ENCODE results near the gene PLXDC2. TPM values are rescaled to one million over a fixed set of nuclear protein-coding genes. Genes with fewer than 3 reads are reported as not detected.

Gene PLXDC2
- total and polyA plus RNA-seq, 2 donors from 2014 or later: 11.9 to 42.1 TPM

DNA sequence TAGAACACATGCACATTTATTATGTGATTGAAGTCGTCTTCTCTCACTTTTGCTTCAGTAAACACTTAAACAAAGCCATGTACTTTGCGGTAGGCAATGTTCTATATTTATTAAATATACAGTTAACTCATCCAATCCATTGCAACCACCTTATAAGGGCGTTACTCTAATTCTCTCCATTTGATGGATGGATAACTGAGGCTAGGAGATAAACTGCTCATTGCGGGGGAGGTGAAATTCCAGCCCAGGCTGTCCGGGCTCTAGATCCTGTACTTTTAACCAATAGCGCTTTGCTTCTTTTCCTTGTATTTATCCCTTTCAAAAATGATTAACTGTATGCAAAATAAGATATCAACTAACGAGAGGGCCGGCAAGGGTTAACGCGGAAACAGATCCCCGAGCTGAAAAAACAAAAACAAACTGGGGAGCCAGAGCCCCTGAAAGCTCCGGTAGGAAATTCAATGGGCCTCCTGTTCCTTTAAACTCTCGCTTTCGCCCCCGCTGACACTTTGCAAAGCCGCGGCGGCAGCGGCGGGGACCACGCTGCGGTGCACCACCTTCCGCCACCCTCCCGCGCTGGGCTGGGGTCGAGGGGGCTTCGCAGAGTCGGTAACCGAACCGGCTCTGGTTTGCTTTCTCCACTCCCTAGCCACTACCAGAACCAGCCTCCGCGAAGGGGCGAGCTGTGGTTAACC, 1.0 kb upstream of the PLXDC2 start:
- TF ChIP-seq, protein P1, sequence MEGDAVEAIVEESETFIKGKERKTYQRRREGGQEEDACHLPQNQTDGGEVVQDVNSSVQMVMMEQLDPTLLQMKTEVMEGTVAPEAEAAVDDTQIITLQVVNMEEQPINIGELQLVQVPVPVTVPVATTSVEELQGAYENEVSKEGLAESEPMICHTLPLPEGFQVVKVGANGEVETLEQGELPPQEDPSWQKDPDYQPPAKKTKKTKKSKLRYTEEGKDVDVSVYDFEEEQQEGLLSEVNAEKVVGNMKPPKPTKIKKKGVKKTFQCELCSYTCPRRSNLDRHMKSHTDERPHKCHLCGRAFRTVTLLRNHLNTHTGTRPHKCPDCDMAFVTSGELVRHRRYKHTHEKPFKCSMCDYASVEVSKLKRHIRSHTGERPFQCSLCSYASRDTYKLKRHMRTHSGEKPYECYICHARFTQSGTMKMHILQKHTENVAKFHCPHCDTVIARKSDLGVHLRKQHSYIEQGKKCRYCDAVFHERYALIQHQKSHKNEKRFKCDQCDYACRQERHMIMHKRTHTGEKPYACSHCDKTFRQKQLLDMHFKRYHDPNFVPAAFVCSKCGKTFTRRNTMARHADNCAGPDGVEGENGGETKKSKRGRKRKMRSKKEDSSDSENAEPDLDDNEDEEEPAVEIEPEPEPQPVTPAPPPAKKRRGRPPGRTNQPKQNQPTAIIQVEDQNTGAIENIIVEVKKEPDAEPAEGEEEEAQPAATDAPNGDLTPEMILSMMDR (IDR thresholded peaks at IDR 0.05; ENCODE audit: borderline replicate concordance, extremely low read depth, insufficient read depth): no peak
- Histone ChIP-seq H3K4me1 (ENCODE audit: control insufficient read depth in 2 of 3, insufficient read depth in 2 of 3, low read depth in 1 of 3, low read length in 3 of 3) (peaks cover 0 to 2% (median 0%) of the 10 kb centered on the region in 3 donors), H3K9ac (ENCODE audit: low read length in 3 of 3) (peak overlapping the region; percentile 35 to 73 (median 48)), H3K9me3 (ENCODE audit: control insufficient read depth in 2 of 3, insufficient read depth in 1 of 3, low read length in 3 of 3) (no peaks in the 10 kb centered on the region), H3K27me3 (ENCODE audit: control insufficient read depth, insufficient read depth, low read length) (no peaks in the 10 kb centered on the region), H3K4me3 (ENCODE audit: low read length in 3 of 3) (peak overlapping the region; percentile 94 to 98 (median 96)), H3K36me3 (ENCODE audit: control insufficient read depth in 2 of 3, insufficient read depth in 3 of 3, low read length in 3 of 3) (no peaks in the 10 kb centered on the region), H3K27ac (ENCODE audit: low read depth in 2 of 2, low read length in 2 of 2) (peak overlapping the region; percentile 87 to 90)
- DNase-seq: peak in 4 of 5 donors; percentile 82 to 87 (median 84)
- intact Hi-C loops (cut with DNase I): no loop called here
- no peak for FAIRE-seq

DNA sequence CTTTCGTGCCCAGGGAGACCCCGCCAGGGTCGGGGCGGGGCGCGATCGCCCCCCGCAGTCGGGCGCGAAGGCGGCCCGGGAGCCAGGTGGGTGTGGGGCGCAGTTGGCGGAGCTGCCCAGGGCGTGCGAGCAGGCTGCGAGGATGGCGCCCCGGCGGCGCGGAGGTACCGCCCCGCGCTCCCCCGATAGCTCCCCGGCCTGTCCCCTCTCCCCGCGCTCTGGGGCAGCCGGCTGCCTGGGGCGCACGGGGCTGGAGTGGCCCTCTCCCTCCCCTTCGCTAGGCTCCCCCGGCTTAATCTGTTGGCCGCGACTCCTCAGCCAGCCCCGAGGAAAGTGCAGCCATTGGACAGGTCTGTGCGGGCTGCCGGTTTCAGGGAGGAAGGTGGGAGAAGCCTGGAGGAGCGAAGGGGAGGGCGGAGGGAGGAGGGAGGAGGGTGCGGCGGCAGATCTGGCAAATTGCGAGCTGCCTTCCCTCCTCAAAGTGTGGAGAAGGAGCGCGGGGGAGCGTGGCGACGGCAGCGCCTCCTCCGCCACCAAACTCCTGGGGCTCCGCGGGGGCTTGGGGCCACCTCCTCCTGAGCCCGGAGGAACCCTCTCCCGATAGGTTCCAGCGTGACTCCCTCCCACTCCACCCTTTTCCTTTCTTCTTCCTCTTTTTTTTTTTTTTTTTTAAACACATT, 361 bp upstream of the PLXDC2 start:
- Histone ChIP-seq H3K27me3 (ENCODE audit: control insufficient read depth, insufficient read depth, low read length) (no peaks in the 10 kb centered on the region), H3K27ac (ENCODE audit: low read depth in 2 of 2, low read length in 2 of 2) (peak overlapping the region; percentile 87 to 90), H3K36me3 (ENCODE audit: control insufficient read depth in 2 of 3, insufficient read depth in 3 of 3, low read length in 3 of 3) (no peaks in the 10 kb centered on the region), H3K4me1 (ENCODE audit: control insufficient read depth in 2 of 3, insufficient read depth in 2 of 3, low read depth in 1 of 3, low read length in 3 of 3) (peaks cover 0 to 2% (median 0%) of the 10 kb centered on the region in 3 donors), H3K9me3 (ENCODE audit: control insufficient read depth in 2 of 3, insufficient read depth in 1 of 3, low read length in 3 of 3) (no peaks in the 10 kb centered on the region), H3K9ac (ENCODE audit: low read length in 3 of 3) (peak overlapping the region; percentile 71 to 93 (median 73)), H3K4me3 (ENCODE audit: low read length in 3 of 3) (peak overlapping the region; percentile 94 to 98 (median 96))
- intact Hi-C loops (cut with DNase I): no loop called here
- DNase-seq: peak; percentile 93 to 96 (median 95)
- no peak for FAIRE-seq
- TF ChIP-seq, protein P1 (IDR thresholded peaks at IDR 0.05; ENCODE audit: borderline replicate concordance, extremely low read depth, insufficient read depth): no peak

DNA sequence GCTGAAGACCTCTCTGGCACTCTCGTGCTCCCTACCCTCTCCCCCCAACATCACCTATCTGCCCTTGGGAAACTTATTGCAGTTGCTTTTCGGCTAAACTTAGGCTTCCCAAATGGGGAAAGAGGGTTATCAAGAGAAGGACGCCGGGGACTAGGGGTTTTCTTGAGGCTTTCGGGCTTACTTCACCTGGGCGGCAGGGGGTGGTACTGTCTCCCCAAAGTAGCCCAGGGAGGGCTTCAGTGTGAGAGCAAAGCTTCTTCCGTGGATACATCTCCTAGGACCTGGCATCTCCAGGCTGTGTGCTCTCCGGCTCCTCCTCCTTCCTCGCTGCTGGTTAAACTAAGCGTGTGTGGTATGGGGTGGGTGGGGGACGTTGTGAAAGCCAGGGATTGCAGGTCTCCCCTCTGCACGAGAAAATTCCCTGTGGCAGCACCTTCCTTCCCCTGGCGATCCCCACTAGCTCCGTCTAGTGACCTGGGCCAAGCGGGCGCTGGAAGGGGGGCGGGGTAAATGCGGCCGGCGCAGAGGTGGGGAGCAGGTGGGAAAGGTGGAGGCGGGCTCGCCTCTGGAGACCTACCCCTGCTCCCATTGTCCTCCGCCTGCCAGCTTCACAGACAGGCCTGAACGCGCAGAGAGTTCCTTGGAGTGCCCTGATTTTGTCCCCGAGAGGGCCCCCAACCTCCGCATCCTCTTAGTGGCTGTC, 1.1 kb downstream of the PLXDC2 start:
- TF ChIP-seq, protein P1 (IDR thresholded peaks at IDR 0.05; ENCODE audit: borderline replicate concordance, extremely low read depth, insufficient read depth): no peak
- Histone ChIP-seq H3K27ac (ENCODE audit: low read depth in 2 of 2, low read length in 2 of 2) (peak overlapping the region; percentile 87 to 90), H3K4me1 (ENCODE audit: control insufficient read depth in 2 of 3, insufficient read depth in 2 of 3, low read depth in 1 of 3, low read length in 3 of 3) (peaks cover 0 to 2% (median 0%) of the 10 kb centered on the region in 3 donors), H3K27me3 (ENCODE audit: control insufficient read depth, insufficient read depth, low read length) (no peaks in the 10 kb centered on the region), H3K9ac (ENCODE audit: low read length in 3 of 3) (peak overlapping the region; percentile 74 to 93 (median 87)), H3K36me3 (ENCODE audit: control insufficient read depth in 2 of 3, insufficient read depth in 3 of 3, low read length in 3 of 3) (no peaks in the 10 kb centered on the region), H3K9me3 (ENCODE audit: control insufficient read depth in 2 of 3, insufficient read depth in 1 of 3, low read length in 3 of 3) (no peaks in the 10 kb centered on the region), H3K4me3 (ENCODE audit: low read length in 3 of 3) (peak overlapping the region; percentile 94 to 98 (median 96))
- peak; percentile 59 to 78 (median 75) for DNase-seq
- intact Hi-C loops (cut with DNase I): no loop called here
- FAIRE-seq: no peak

All from kidney (tissue), 14 donors.